Left renal cortex interstitium (tissue), 4 donors: ENCODE data around the gene CCDC159. TPM values are rescaled to one million over a fixed set of nuclear protein-coding genes. Genes with fewer than 3 reads are reported as not detected.
A peak's percentile ranks its signal among the peaks of the same experiment; 100 is the strongest.
"Not testable (repeated sequence)": the region's sequence is repeated elsewhere in the genome, so short reads cannot be mapped to it uniquely, and the experiment has no call there.

ENCODE experiments used
- DNase-seq, 4 donors: peaks; one replicate each; pipeline ENCODE4 v3.0.0-alpha.2; 2013; ENCODE audit warnings: low read depth in 4 of 4, low spot score in 2 of 4, missing footprints in 1 of 4
- polyA plus RNA-seq, 4 donors: library from polyadenylated mRNA; unstranded; fragments of 120-200 nt; gene quantifications; one replicate each; pipeline ENCODE4 v1.2.1, GENCODE V29; 2013; ENCODE audit not compliant: insufficient read length in 4 of 4

The CCDC159 gene
- polyA plus RNA-seq, 4 donors = 20.2 to 45.6 (median 30.5) TPM

GRCh38 chr19:11364296-11364904 lies 18.1 kb downstream of the CCDC159 start:
- DNase-seq = no peak

- no peak for DNase-seq
Measured at GRCh38 chr19:11364935-11365334, 18.6 kb downstream of the CCDC159 start.

GRCh38 chr19:11365557-11366117 lies 19.3 kb downstream of the CCDC159 start:
- no peak for DNase-seq

GRCh38 chr19:11367528-11367927 lies 21.2 kb downstream of the CCDC159 start:
- no peak for DNase-seq

GRCh38 chr19:11370744-11371143 lies 24.4 kb downstream of the CCDC159 start:
- DNase-seq = no peak

- DNase-seq = no peak
Measured at GRCh38 chr19:11373166-11373884, 27.0 kb downstream of the CCDC159 start.

- no peak for DNase-seq
Measured at GRCh38 chr19:11373885-11374432, 27.6 kb downstream of the CCDC159 start.

GRCh38 chr19:11374433-11375142 lies 28.3 kb downstream of the CCDC159 start, which contains the start of gene SWSAP1:
Gene SWSAP1, plus strand, starts transcription at chr19:11374666. Its CDS starts 15 bp downstream, at chr19:11374681.
- DNase-seq = peak; percentile 98 to 99 (median 99)

- DNase-seq = no peak
Measured at GRCh38 chr19:11375143-11375948, 29.0 kb downstream of the CCDC159 start.

GRCh38 chr19:11377237-11377636 lies 30.9 kb downstream of the CCDC159 start:
- DNase-seq = no peak

GRCh38 chr19:11377756-11378155 lies 31.4 kb downstream of the CCDC159 start:
- no peak for DNase-seq

GRCh38 chr19:11378319-11379189 lies 32.2 kb downstream of the CCDC159 start:
- no peak for DNase-seq

- DNase-seq = not testable (repeated sequence)
Measured at GRCh38 chr19:11379269-11379845, 33.0 kb downstream of the CCDC159 start.

- no peak for DNase-seq
Measured at GRCh38 chr19:11379857-11380350, 33.6 kb downstream of the CCDC159 start.

GRCh38 chr19:11380653-11381537 lies 34.6 kb downstream of the CCDC159 start:
- DNase-seq = peak; percentile 87 to 95 (median 92)

- no peak for DNase-seq
Measured at GRCh38 chr19:11382898-11383705, 36.8 kb downstream of the CCDC159 start.

GRCh38 chr19:11383706-11384048 lies 37.4 kb downstream of the CCDC159 start:
- no peak for DNase-seq
